A673 (cell line): Measurements from ENCODE around the gene PPHLN1.

ENCODE experiments used
- CTCF ChIP-seq: fragments of 300-800, 200-600 bp; sonication (generic); conservative IDR thresholded peaks from 2 replicates; pipeline ENCODE4 v1.5.1; 2017; ENCODE audit warnings: low read depth, mild to moderate bottlenecking, antibody characterized with exemption, low read length, moderate library complexity, mixed read lengths
- EZH2 ChIP-seq: fragments of 200-600 bp; sonication (generic); IDR thresholded peaks from 2 replicates; pipeline ENCODE4 v1.6.1; 2017; ENCODE audit warnings: borderline replicate concordance, low read depth, mild to moderate bottlenecking, mixed read lengths, antibody characterized with exemption, low read length; ENCODE audit not compliant: poor library complexity, severe bottlenecking

- no peak for TF ChIP-seq EZH2
- TF ChIP-seq CTCF: no peak
Measured at GRCh38 chr12:42325326-42325652, 678 bp upstream of the PPHLN1 start.
